ENCODE results near the gene WDFY3. TPM values are rescaled to one million over a fixed set of nuclear protein-coding genes. Genes with fewer than 3 reads are reported as not detected.
"Not testable (repeated sequence)": the region's sequence is repeated elsewhere in the genome, so short reads cannot be mapped to it uniquely, and the experiment has no call there.

The WDFY3 gene
- total RNA-seq, 1 experiment from 2014 or later = 31.8 TPM

DNA sequence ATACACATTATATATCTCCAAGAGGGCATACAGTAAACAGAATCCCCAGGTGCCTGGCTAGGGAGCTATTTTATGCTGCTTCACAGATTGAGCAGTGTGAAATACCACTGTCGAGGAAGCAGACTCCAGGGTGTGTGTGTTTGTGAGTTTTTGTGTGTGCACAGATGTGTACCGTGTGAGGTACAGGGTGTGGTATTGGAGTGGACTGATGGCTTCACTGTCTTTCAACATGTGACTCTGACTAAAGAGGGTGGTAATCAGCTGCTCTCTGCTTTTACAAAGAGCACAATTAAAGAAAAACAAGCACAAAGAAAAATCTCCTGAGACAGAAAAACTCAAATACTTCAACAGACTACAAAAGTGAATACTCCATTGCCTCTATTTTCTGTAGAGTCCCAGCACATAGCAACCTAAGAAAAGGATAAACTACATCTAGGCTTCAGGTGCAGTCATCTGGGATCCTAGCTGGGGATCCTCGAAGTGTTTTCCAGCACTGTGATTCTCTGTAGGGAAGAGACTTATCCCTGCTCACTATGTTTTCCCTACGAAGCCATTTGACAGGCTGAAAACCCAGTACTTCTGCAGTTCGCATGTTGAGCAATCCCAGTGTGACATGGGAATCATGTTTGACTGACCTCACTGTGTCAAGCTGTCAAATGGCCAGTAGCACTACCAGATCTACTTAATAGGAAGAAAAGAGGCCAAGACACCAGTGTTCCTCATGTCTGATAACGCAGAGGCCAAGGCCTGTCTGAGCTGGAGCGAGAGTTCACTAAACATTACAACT lies 283.2 kb downstream of the WDFY3 start:
- DNase-seq (ENCODE audit: extremely low read depth, low read depth) = no peak

- not testable (repeated sequence) for DNase-seq (ENCODE audit: extremely low read depth, low read depth)
These were observed 283.8 kb downstream of the WDFY3 start for GRCh38 chr4:84682661-84683060.

DNA sequence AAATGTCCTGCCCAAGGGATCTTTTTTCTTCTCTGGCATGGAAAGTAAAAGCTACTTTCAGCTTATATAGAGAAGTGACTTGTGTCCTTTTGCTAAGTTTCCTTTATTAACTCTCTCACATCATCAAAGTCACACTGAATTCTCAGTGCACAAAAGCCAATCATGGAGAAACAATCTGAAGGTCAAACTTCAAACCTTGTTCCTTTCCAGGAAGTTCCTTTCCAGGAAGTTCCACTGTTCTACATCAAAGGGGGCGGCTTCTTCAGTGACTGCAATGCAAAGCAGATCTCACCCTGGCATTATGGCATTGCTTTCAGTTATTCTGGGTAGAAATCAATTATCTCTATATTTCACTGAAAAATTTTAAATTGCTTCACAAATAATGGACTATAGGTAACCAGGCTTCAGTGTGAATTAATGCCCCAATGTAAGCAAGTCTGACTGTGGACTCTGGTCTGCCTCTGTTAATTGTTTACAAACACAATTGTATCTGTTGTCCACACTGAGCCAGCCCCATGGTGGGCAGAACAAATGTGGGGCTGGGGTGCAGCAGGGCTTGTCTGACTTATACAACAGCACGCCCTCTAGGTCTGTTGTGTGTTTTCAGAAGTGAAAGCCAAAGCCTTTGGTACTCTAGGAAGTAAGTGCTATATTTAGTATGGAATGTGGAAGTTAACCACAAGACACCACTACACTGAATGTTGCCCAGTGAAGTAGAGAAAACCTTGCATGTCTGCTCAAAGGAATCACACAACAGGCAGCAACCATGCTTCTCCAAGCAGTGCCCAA lies 284.8 kb downstream of the WDFY3 start:
- no peak for DNase-seq (ENCODE audit: extremely low read depth, low read depth)

GRCh38 chr4:84680956-84681355 lies 285.5 kb downstream of the WDFY3 start:
- DNase-seq (ENCODE audit: extremely low read depth, low read depth) = no peak

GRCh38 chr4:84678976-84679744 lies 287.3 kb downstream of the WDFY3 start:
- no peak for DNase-seq (ENCODE audit: extremely low read depth, low read depth)

DNA sequence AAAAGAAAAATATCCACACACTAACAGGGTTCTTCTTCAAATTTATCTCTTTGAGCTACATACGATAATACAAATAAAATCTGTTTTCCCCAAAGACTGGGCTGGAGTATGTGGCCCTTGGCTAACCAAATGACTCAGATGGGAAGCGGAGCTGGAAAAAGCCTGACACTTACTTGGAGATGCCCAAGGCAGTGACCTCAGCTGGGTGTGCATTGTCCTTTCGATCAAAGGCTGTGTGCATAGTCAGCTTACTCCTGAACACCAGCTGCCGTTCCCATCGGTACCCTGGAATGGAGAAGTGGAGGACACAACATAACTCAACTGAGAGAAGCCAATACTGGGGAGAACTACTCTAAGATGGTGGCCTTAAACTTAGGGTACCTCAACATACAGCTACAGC lies 288.5 kb downstream of the WDFY3 start:
- no peak for DNase-seq (ENCODE audit: extremely low read depth, low read depth)

- DNase-seq (ENCODE audit: extremely low read depth, low read depth) = no peak
These were observed 289.4 kb downstream of the WDFY3 start for GRCh38 chr4:84677093-84677492.

- DNase-seq (ENCODE audit: extremely low read depth, low read depth) = no peak
These were observed 292.8 kb downstream of the WDFY3 start for GRCh38 chr4:84673475-84674240.

DNA sequence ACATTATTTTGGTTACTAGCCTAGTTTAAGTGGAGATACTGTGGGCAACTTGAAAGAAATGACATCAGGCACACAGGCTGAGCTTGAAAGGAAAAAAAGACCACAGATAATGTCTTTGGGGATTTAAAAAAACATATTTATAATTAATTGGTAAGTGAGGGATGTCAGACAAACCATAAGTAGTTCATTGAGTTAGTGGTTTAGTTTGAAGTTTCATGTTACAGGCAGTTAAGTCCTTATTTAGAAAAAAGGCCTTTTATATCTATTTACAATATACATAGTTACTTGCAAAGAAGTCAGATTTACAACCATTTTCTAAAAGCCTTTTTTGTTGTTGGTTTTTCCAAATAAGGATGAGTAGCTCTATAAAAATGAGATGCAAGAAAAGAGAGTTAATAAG lies 294.3 kb downstream of the WDFY3 start:
- no peak for DNase-seq (ENCODE audit: extremely low read depth, low read depth)

DNA sequence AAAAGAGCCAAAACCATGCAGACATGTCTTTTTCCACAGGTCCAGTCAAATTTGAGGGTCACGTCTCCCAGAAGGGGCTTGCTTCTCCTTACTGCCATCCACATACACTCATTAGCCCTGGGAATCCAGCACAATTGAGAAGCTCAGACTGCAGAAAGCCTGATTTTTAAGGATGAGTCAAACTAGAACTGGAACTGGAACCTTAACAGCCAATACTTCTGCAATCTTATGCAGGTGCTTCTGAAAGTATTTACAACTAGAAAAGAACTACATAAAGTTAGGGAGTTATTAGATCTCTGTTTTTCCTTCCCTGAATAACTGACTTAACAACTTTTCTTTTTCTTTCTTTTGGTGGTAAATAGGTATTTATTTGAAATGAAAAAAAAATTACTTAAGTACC lies 297.3 kb downstream of the WDFY3 start:
- DNase-seq (ENCODE audit: extremely low read depth, low read depth) = no peak

- DNase-seq (ENCODE audit: extremely low read depth, low read depth) = no peak
These were observed 300.1 kb downstream of the WDFY3 start for GRCh38 chr4:84666439-84666838.

- DNase-seq (ENCODE audit: extremely low read depth, low read depth) = not testable (repeated sequence)
These were observed 301.7 kb downstream of the WDFY3 start for GRCh38 chr4:84664767-84665166.

DNA sequence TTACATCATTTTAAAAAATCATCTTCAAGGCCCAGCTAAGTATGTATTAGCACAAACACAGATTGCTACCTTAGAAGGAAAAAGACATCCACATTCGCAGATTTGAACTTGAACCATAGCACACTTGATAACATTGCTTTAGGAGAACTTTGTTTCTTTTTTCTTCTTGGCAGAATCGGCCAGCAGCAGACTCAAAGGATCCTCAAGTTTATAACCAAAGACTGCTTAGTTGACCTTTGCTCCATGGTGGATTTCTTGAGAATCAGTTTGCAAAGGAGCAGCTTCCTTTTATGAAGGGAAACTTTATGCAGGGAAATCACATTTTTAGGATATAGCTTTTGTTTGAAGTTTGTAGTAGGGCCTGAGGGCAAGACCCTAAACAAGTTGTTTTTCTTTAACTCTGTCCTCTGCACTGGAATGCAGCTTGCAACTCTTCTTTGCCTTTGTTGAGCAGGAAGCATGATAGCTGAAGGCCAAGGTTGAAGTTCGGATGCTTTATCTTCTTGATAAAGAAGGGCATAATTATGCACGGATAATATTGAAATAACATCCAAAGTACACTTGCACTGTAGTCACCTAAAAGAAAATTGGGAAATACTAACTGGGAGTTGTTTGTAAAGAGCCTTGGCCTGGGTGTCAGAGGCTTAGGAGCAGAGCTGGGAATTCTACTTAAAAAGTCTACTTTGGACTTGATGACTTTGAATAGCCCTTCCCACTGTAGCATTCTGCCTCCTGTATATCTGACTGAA lies 305.1 kb downstream of the WDFY3 start:
- DNase-seq (ENCODE audit: extremely low read depth, low read depth) = no peak

DNA sequence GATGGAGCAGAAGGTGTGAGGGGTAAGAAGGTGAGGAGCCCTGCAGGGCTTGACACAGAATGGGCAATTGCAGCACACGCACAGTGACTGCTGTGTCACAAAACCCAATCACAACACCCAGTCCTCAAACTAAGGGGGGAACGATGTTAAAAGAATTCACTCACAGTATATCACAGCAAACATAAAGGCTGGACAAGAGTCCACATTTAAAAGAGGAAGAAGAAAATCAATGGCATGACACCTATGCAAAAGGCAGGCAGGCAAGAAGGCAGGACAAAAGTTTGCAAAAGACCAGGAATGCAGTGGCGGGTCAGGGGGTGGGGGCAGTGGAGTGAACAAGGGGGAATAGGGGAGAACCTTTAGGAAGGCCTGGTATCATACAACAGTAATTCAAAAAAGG lies 305.9 kb downstream of the WDFY3 start:
- DNase-seq (ENCODE audit: extremely low read depth, low read depth) = no peak

- no peak for DNase-seq (ENCODE audit: extremely low read depth, low read depth)
These were observed 314.0 kb downstream of the WDFY3 start for GRCh38 chr4:84652478-84652877.

GRCh38 chr4:84651499-84651898 lies 315.0 kb downstream of the WDFY3 start:
- no peak for DNase-seq (ENCODE audit: extremely low read depth, low read depth)

DNA sequence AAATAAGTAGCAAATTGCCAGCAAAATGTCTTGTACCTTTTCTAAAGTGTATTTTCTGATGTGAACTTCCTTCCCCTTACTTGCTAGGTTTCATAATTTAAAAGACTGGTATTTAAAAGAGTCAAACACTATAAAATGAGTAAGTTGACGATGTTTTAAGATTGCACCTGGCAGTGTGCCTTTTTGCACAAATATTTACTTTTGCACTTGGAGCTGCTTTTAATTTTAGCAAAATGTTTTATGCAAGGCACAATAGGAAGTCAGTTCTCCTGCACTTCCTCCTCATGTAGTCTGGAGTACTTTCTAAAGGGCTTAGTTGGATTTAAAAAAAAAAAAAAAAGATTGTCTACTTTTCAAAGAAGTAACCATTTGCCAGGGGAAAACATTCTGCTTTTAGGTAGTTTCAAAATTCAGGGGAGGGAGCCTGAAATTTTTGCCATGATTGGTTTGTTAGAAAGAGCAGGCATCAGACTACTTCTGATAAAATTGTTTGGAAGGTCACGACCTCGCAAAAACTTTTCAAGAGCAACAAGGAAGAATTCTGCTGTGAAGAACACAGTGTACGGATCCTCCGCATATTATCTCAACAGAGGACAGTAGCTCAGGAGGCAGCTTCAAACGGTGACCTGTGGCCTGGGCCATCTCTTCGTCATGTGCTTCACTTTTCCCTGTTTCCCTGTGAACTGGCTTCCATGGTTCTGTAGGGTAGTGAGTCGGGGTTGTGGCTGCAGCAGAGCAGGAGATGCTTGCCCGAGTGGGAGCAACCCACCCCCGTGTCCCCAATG lies 317.4 kb downstream of the WDFY3 start:
- DNase-seq (ENCODE audit: extremely low read depth, low read depth) = no peak

DNA sequence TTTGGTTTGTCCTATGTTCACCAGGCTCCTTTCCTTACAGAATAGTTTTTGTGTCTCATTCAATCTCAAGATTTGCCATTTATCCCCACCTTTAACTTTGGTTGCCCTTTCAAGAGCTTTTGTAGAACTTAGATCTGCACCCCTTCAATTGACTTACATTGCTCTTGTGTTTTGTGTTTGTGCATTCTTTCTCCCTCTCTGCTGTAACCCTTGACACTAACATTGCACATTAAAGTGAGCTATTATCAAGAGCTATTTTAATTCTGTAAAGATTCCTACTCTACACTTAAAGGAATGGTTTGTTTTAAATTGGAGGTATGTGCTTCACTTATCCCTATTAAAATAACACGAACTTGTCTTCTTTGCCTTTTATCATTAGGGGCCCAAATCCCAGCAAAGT lies 318.3 kb downstream of the WDFY3 start:
- DNase-seq (ENCODE audit: extremely low read depth, low read depth) = no peak

DNA sequence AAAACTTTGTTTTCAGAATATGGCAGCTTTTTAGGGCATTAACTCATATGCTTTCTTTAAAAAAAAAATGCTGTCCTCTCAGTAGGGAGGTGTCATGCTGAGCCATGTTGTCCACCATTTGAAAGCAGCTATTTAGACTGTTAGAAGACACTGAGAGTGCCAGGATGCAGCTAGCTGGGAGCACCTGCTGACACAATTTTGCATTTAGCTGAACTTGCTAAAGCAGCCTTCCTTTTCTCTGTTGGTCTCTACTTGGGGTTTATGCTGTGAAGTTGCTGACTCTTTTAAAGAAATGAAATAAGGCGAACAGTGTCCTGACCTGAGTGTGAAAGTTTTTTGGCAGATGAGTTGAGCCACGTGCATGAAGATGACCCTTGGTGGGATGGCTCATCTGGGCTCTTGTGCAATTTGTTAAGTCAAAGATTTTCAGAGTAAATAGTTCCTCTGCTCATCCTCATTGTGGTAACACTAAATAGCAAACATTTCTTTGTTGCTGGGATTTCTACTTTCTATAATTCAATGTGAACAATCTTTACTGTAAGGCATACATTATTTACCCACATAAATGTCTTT lies 319.1 kb downstream of the WDFY3 start:
- DNase-seq (ENCODE audit: extremely low read depth, low read depth) = no peak

Data from NCI-H460 (cell line).